ENCODE results near the gene TUBB. TPM values are rescaled to one million over a fixed set of nuclear protein-coding genes. Genes with fewer than 3 reads are reported as not detected.
A peak's percentile ranks its signal among the peaks of the same experiment; 100 is the strongest.

The TUBB gene
- total and polyA plus RNA-seq, 4 donors = 99.5 to 324 (median 227) TPM

- ATAC-seq (ENCODE audit: low FRiP score) = no peak
- no peaks in the 10 kb centered on the region for H3K9me3 ChIP-seq (ENCODE audit: control insufficient read depth, low read length)
- DNase-seq = no peak
- no peaks in the 10 kb centered on the region for H3K4me1 ChIP-seq (ENCODE audit: control insufficient read depth in 1 of 2, insufficient read depth in 2 of 2, low read length in 2 of 2)
- intact Hi-C loops (cut with DNase I) = no loop called here
- H3K27me3 ChIP-seq (ENCODE audit: control insufficient read depth in 1 of 2, insufficient read depth in 2 of 2, low read length in 1 of 2) = no peaks in the 10 kb centered on the region
- no peak overlapping the region for H3K27ac ChIP-seq (ENCODE audit: low read depth in 1 of 2, low read length in 2 of 2)
- H3K4me3 ChIP-seq (ENCODE audit: low read length in 2 of 2) = no peak overlapping the region
- peaks cover 0 to 3% of the 10 kb centered on the region in 2 donors for H3K36me3 ChIP-seq (ENCODE audit: control insufficient read depth in 1 of 2, insufficient read depth in 2 of 2, low read length in 1 of 2)
- WGBS, 2 donors = 76 to 77% methylated on average over 11 of the region's 11 CpGs
Measured at GRCh38 chr6:30726506-30727413, 6.6 kb downstream of the TUBB start.

GRCh38 chr6:30727920-30728553, 7.9 kb downstream of the TUBB start:
- intact Hi-C loops (cut with DNase I) = no loop called here
- Histone ChIP-seq H3K4me3 (ENCODE audit: low read length in 2 of 2) (no peak overlapping the region), H3K27me3 (ENCODE audit: control insufficient read depth in 1 of 2, insufficient read depth in 2 of 2, low read length in 1 of 2) (no peaks in the 10 kb centered on the region), H3K9me3 (ENCODE audit: control insufficient read depth, low read length) (no peaks in the 10 kb centered on the region), H3K36me3 (ENCODE audit: control insufficient read depth in 1 of 2, insufficient read depth in 2 of 2, low read length in 1 of 2) (peaks cover 3 to 4% of the 10 kb centered on the region in 2 donors), H3K4me1 (ENCODE audit: control insufficient read depth in 1 of 2, insufficient read depth in 2 of 2, low read length in 2 of 2) (no peaks in the 10 kb centered on the region), H3K27ac (ENCODE audit: low read depth in 1 of 2, low read length in 2 of 2) (peak overlapping the region in 1 of 2 donors; percentile 10)
- no peak for ATAC-seq (ENCODE audit: low FRiP score)
- 41 to 50% methylated on average over 7 of the region's 7 CpGs for WGBS, 2 donors
- no peak for DNase-seq

- Histone ChIP-seq H3K27me3 (ENCODE audit: control insufficient read depth in 1 of 2, insufficient read depth in 2 of 2, low read length in 1 of 2) (no peaks in the 10 kb centered on the region), H3K9me3 (ENCODE audit: control insufficient read depth, low read length) (no peaks in the 10 kb centered on the region), H3K4me3 (ENCODE audit: low read length in 2 of 2) (no peak overlapping the region), H3K27ac (ENCODE audit: low read depth in 1 of 2, low read length in 2 of 2) (no peak overlapping the region), H3K4me1 (ENCODE audit: control insufficient read depth in 1 of 2, insufficient read depth in 2 of 2, low read length in 2 of 2) (no peaks in the 10 kb centered on the region), H3K36me3 (ENCODE audit: control insufficient read depth in 1 of 2, insufficient read depth in 2 of 2, low read length in 1 of 2) (peaks cover under 1 to 4% of the 10 kb centered on the region in 2 donors)
- intact Hi-C loops (cut with DNase I) = no loop called here
- ATAC-seq (ENCODE audit: low FRiP score) = peak; percentile 70
- DNase-seq = peak in 1 of 2 donors; percentile 83
- 55 to 57% methylated on average over 30 of the region's 30 CpGs for WGBS, 2 donors
Measured at GRCh38 chr6:30730601-30731435, 10.7 kb downstream of the TUBB start.

GRCh38 chr6:30732237-30732943, 12.2 kb downstream of the TUBB start:
- H3K27ac ChIP-seq (ENCODE audit: low read depth in 1 of 2, low read length in 2 of 2) = no peak overlapping the region
- intact Hi-C loops (cut with DNase I) = no loop called here
- ATAC-seq (ENCODE audit: low FRiP score) = no peak
- H3K9me3 ChIP-seq (ENCODE audit: control insufficient read depth, low read length) = no peaks in the 10 kb centered on the region
- no peak for DNase-seq
- WGBS, 2 donors = 88 to 89% methylated on average over 12 of the region's 12 CpGs
- no peaks in the 10 kb centered on the region for H3K27me3 ChIP-seq (ENCODE audit: control insufficient read depth in 1 of 2, insufficient read depth in 2 of 2, low read length in 1 of 2)
- no peak overlapping the region for H3K4me3 ChIP-seq (ENCODE audit: low read length in 2 of 2)
- no peaks in the 10 kb centered on the region for H3K4me1 ChIP-seq (ENCODE audit: control insufficient read depth in 1 of 2, insufficient read depth in 2 of 2, low read length in 2 of 2)
- H3K36me3 ChIP-seq (ENCODE audit: control insufficient read depth in 1 of 2, insufficient read depth in 2 of 2, low read length in 1 of 2) = peaks cover 3 to 4% of the 10 kb centered on the region in 2 donors

- no peaks in the 10 kb centered on the region for H3K27me3 ChIP-seq (ENCODE audit: control insufficient read depth in 1 of 2, insufficient read depth in 2 of 2, low read length in 1 of 2)
- H3K27ac ChIP-seq (ENCODE audit: low read depth in 1 of 2, low read length in 2 of 2) = no peak overlapping the region
- DNase-seq (no peak), ATAC-seq (ENCODE audit: low FRiP score) (no peak)
- WGBS, 2 donors = 86 to 88% methylated on average over 8 of the region's 8 CpGs
- no peaks in the 10 kb centered on the region for H3K4me1 ChIP-seq (ENCODE audit: control insufficient read depth in 1 of 2, insufficient read depth in 2 of 2, low read length in 2 of 2)
- no peak overlapping the region for H3K4me3 ChIP-seq (ENCODE audit: low read length in 2 of 2)
- H3K9me3 ChIP-seq (ENCODE audit: control insufficient read depth, low read length) = no peaks in the 10 kb centered on the region
- peaks cover 4 to 7% of the 10 kb centered on the region in 2 donors for H3K36me3 ChIP-seq (ENCODE audit: control insufficient read depth in 1 of 2, insufficient read depth in 2 of 2, low read length in 1 of 2)
- intact Hi-C loops (cut with DNase I) = no loop called here
Measured at GRCh38 chr6:30735668-30736314, 15.6 kb downstream of the TUBB start.

- Histone ChIP-seq H3K36me3 (ENCODE audit: control insufficient read depth in 1 of 2, insufficient read depth in 2 of 2, low read length in 1 of 2) (peaks cover 0 to 7% of the 10 kb centered on the region in 2 donors), H3K27ac (ENCODE audit: low read depth in 1 of 2, low read length in 2 of 2) (no peak overlapping the region), H3K27me3 (ENCODE audit: control insufficient read depth in 1 of 2, insufficient read depth in 2 of 2, low read length in 1 of 2) (peaks cover 0 to 5% of the 10 kb centered on the region in 2 donors), H3K9me3 (ENCODE audit: control insufficient read depth, low read length) (no peaks in the 10 kb centered on the region), H3K4me3 (ENCODE audit: low read length in 2 of 2) (no peak overlapping the region), H3K4me1 (ENCODE audit: control insufficient read depth in 1 of 2, insufficient read depth in 2 of 2, low read length in 2 of 2) (no peaks in the 10 kb centered on the region)
- no peak for DNase-seq
- ATAC-seq (ENCODE audit: low FRiP score) = no peak
- 79 to 80% methylated on average over 6 of the region's 6 CpGs for WGBS, 2 donors
- intact Hi-C loops (cut with DNase I) = no loop called here
Measured at GRCh38 chr6:30738532-30738931, 18.4 kb downstream of the TUBB start.

- Histone ChIP-seq H3K27me3 (ENCODE audit: control insufficient read depth in 1 of 2, insufficient read depth in 2 of 2, low read length in 1 of 2) (peaks cover 0 to 7% of the 10 kb centered on the region in 2 donors), H3K27ac (ENCODE audit: low read depth in 1 of 2, low read length in 2 of 2) (no peak overlapping the region), H3K4me3 (ENCODE audit: low read length in 2 of 2) (no peak overlapping the region), H3K4me1 (ENCODE audit: control insufficient read depth in 1 of 2, insufficient read depth in 2 of 2, low read length in 2 of 2) (no peaks in the 10 kb centered on the region), H3K36me3 (ENCODE audit: control insufficient read depth in 1 of 2, insufficient read depth in 2 of 2, low read length in 1 of 2) (peaks cover 0 to 7% of the 10 kb centered on the region in 2 donors), H3K9me3 (ENCODE audit: control insufficient read depth, low read length) (no peaks in the 10 kb centered on the region)
- intact Hi-C loops (cut with DNase I) = loop anchor here (5.0 to 10.0 kb wide), 6 partner anchors 42 to 344 kb away; partner anchors contain the start of genes MRPS18B (in 1 of the 2) and PPP1R10 (in 1 of the 2)
- DNase-seq (no peak), ATAC-seq (ENCODE audit: low FRiP score) (no peak)
- 88 to 91% methylated on average over 2 of the region's 2 CpGs for WGBS, 2 donors
Measured at GRCh38 chr6:30740540-30740870, 20.4 kb downstream of the TUBB start.

Measured in aorta (tissue), 5 donors.